ENCODE measurements around the gene CNTLN.
"Not testable (repeated sequence)": the region's sequence is repeated elsewhere in the genome, so short reads cannot be mapped to it uniquely, and the experiment has no call there.

Gene CNTLN

GRCh38 chr9:17402309-17402708 lies 267.5 kb downstream of the CNTLN start:
- H3K36me3 Mint-ChIP-seq: peaks cover 1% of the 10 kb centered on the region
- no peak overlapping the region for H3K27ac Mint-ChIP-seq
- no peaks in the 10 kb centered on the region for H3K4me1 Mint-ChIP-seq
- no peaks in the 10 kb centered on the region for H3K27me3 Mint-ChIP-seq
- H3K4me3 Mint-ChIP-seq: no peak overlapping the region
- H3K9me3 Mint-ChIP-seq: peaks cover 5% of the 10 kb centered on the region

DNA sequence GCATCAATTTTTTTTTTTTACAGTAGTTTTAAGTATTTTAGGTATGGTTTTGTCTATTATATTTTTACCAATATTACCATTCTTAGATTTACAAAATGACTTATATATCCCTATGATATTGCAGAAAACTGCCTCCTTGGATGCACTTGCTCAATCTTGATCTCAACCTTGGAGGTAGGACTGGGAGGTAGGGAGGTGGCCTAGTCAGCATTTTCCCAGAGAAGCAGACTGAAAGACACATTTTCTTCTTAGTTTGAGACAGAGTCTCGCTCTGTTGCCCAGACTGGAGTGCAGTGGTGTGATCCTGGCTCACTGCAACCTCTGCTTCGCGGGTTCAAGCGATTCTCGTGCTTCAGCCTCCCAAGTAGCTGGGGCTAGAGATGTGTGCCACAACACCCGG lies 268.7 kb downstream of the CNTLN start:
- Mint-ChIP-seq H3K36me3 (peaks cover 1% of the 10 kb centered on the region), H3K4me3 (no peak overlapping the region)

DNA sequence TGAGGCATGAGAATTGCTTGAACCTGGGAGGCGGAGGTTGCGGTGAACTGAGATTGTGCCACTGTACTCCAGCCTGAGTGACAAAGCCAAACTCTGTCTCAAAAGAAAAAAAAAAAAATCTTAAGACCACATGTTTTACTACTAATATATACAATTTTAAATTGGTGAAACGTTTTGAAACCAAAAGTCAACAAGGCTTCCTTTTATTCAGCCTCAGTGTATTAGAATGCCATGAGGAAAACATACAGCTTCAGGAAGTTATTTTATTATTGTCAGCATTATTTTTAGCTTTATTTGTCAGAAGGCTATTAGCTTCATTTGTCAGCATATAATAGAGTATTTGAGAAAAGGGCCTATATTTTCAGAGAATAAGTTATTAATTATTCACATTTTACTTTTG lies 280.1 kb downstream of the CNTLN start:
- Mint-ChIP-seq H3K27ac (no peak overlapping the region), H3K36me3 (no peaks in the 10 kb centered on the region), H3K4me1 (no peaks in the 10 kb centered on the region)

More for the DNA sequence above, 268.7 kb downstream of the CNTLN start:
- H3K27me3 Mint-ChIP-seq: no peaks in the 10 kb centered on the region
- H3K27ac Mint-ChIP-seq: no peak overlapping the region
- no peaks in the 10 kb centered on the region for H3K4me1 Mint-ChIP-seq
- peaks cover 5% of the 10 kb centered on the region for H3K9me3 Mint-ChIP-seq

DNA sequence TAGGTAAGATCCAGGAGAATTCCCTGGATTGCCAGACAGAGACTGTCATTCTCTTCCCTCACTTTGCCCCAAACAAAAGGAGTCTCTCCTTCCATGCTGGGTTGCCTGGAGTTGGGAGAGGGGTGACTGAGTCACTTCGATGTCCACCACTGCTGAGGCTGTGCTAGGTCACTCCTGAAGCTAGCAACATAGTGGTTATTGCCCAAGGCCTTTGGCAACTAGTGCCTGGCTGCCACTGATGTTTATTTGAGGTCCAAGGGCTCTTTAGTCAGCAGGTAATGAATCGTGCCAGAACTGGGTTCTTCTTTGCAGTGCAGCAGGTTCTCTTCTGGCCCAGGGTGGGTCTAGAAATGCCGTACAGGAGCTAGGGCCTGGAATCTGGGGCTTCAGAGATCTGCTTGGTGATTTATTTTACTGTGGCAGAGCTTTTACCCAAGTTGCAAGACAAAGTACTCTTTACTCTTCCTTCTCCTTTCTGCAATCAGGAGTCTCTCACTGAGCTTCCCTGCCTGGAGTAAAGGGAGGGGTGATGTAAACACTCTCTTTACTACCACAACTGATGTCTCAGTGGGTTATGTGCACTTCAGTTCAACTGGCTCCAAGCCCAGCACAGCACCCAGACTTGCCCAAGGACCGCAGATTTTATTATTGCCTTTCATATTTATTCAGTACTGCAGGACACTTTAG lies 288.3 kb downstream of the CNTLN start:
- no peaks in the 10 kb centered on the region for H3K9me3 Mint-ChIP-seq
- no peaks in the 10 kb centered on the region for H3K27me3 Mint-ChIP-seq
- no peak overlapping the region for H3K27ac Mint-ChIP-seq
- H3K4me3 Mint-ChIP-seq: no peak overlapping the region
- H3K4me1 Mint-ChIP-seq: no peaks in the 10 kb centered on the region
- no peaks in the 10 kb centered on the region for H3K36me3 Mint-ChIP-seq

More for the DNA sequence above, 280.1 kb downstream of the CNTLN start:
- Mint-ChIP-seq H3K27me3 (no peaks in the 10 kb centered on the region), H3K9me3 (peaks cover 4% of the 10 kb centered on the region), H3K4me3 (no peak overlapping the region)

GRCh38 chr9:17423681-17424011 lies 288.8 kb downstream of the CNTLN start:
- Mint-ChIP-seq H3K4me1 (no peaks in the 10 kb centered on the region), H3K27ac (no peak overlapping the region), H3K4me3 (no peak overlapping the region), H3K9me3 (no peaks in the 10 kb centered on the region), H3K27me3 (no peaks in the 10 kb centered on the region), H3K36me3 (no peaks in the 10 kb centered on the region)

DNA sequence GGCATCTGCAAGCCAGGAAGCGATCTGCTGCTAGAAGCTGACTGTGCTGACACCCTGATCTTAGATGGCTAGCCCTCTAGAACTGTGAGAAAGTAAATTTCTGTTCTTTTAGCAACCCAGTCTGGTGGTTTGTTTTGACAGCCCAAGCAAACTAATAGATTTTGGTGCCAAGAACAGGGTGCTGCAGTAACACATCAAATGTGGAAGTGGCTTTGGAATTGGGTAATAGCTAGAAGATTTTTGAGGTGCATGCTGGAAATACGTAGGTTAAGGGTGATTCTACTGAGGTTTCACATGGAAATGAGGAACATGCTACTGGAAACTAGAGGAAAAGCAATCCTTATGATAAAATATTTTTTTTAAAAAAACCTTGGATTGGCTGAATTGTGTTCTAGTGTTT lies 290.5 kb downstream of the CNTLN start:
- Mint-ChIP-seq H3K27ac (no peak overlapping the region), H3K27me3 (no peaks in the 10 kb centered on the region), H3K4me1 (no peaks in the 10 kb centered on the region), H3K9me3 (no peaks in the 10 kb centered on the region), H3K36me3 (no peaks in the 10 kb centered on the region), H3K4me3 (no peak overlapping the region)

DNA sequence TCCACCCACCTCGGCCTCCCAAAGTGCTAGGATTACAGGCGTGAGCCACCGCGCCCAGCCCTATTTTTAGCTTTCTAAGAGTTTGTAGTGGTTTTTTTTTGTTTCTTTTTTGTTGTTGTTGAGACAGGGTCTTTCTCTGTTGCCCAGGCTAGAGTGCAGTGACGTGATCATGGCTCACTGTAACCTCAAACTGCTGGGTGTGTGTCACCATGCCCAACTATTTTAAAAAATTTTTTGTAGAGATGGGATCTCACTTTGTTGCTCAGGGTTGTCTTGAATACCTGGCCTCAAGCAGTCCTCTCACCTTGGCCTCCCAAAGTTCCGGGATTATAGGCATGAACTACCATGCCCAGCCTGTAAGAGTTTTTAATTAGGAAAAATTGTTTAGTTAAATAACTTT lies 298.7 kb downstream of the CNTLN start:
- H3K36me3 Mint-ChIP-seq: no peaks in the 10 kb centered on the region
- H3K4me3 Mint-ChIP-seq: no peak overlapping the region
- H3K4me1 Mint-ChIP-seq: no peaks in the 10 kb centered on the region
- no peaks in the 10 kb centered on the region for H3K27me3 Mint-ChIP-seq
- no peak overlapping the region for H3K27ac Mint-ChIP-seq
- H3K9me3 Mint-ChIP-seq: peaks cover 7% of the 10 kb centered on the region

DNA sequence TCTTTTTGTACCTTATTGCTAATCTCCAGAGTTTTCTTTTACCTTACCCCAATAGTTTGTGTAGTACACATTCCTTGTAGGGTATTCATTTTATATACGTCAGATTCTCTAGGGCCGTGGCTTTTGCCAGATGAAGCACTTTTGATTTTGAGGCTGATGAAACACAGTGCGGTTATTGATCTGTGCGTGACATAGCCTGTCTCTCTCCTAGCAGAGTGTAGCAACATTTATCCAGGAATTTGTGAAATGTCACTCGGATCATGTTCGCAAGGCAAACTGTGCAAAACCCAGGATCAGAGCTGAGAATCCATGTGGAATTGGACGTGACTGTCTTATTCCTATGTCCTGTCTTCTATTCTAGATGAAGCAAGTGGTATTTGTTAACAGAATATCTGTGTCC lies 302.0 kb downstream of the CNTLN start:
- H3K36me3 Mint-ChIP-seq: no peaks in the 10 kb centered on the region
- H3K4me1 Mint-ChIP-seq: no peaks in the 10 kb centered on the region
- peaks cover 14% of the 10 kb centered on the region for H3K9me3 Mint-ChIP-seq
- no peaks in the 10 kb centered on the region for H3K27me3 Mint-ChIP-seq
- no peak overlapping the region for H3K4me3 Mint-ChIP-seq
- H3K27ac Mint-ChIP-seq: no peak overlapping the region

GRCh38 chr9:17437813-17438212 lies 303.0 kb downstream of the CNTLN start:
- H3K4me1 Mint-ChIP-seq: no peaks in the 10 kb centered on the region
- no peaks in the 10 kb centered on the region for H3K27me3 Mint-ChIP-seq
- no peaks in the 10 kb centered on the region for H3K36me3 Mint-ChIP-seq
- H3K27ac Mint-ChIP-seq: no peak overlapping the region
- H3K9me3 Mint-ChIP-seq: peaks cover 16% of the 10 kb centered on the region
- no peak overlapping the region for H3K4me3 Mint-ChIP-seq

DNA sequence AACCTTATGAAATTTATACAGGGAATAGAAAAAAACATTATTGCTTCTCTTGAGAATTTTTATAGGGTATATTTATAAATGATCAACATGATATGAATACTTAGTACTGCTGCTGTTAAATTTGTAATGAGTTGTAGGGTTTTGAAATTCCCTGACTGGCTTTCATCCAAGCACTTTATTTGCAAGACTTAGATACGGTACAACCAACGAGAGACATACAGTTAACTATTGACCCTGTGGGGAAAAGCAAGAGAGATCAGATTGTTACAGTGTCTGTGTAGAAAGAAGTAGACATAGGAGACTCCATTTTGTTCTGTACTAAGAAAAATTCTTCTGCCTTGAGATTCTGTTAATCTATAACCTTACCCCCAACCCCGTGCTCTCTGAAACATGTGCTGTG lies 310.3 kb downstream of the CNTLN start:
- H3K27ac Mint-ChIP-seq, H3K36me3 Mint-ChIP-seq, H3K4me1 Mint-ChIP-seq, H3K27me3 Mint-ChIP-seq, H3K9me3 Mint-ChIP-seq, H3K4me3 Mint-ChIP-seq: not testable (repeated sequence)

- Mint-ChIP-seq H3K36me3 (no peaks in the 10 kb centered on the region), H3K4me3 (no peak overlapping the region), H3K27me3 (no peaks in the 10 kb centered on the region), H3K4me1 (no peaks in the 10 kb centered on the region), H3K9me3 (no peaks in the 10 kb centered on the region), H3K27ac (no peak overlapping the region)
Measured at GRCh38 chr9:17453751-17454150, 318.9 kb downstream of the CNTLN start.

GRCh38 chr9:17462869-17463464 lies 328.1 kb downstream of the CNTLN start:
- Mint-ChIP-seq H3K36me3 (no peaks in the 10 kb centered on the region), H3K27me3 (no peaks in the 10 kb centered on the region), H3K4me3 (no peak overlapping the region), H3K4me1 (no peaks in the 10 kb centered on the region), H3K9me3 (no peaks in the 10 kb centered on the region), H3K27ac (no peak overlapping the region)

DNA sequence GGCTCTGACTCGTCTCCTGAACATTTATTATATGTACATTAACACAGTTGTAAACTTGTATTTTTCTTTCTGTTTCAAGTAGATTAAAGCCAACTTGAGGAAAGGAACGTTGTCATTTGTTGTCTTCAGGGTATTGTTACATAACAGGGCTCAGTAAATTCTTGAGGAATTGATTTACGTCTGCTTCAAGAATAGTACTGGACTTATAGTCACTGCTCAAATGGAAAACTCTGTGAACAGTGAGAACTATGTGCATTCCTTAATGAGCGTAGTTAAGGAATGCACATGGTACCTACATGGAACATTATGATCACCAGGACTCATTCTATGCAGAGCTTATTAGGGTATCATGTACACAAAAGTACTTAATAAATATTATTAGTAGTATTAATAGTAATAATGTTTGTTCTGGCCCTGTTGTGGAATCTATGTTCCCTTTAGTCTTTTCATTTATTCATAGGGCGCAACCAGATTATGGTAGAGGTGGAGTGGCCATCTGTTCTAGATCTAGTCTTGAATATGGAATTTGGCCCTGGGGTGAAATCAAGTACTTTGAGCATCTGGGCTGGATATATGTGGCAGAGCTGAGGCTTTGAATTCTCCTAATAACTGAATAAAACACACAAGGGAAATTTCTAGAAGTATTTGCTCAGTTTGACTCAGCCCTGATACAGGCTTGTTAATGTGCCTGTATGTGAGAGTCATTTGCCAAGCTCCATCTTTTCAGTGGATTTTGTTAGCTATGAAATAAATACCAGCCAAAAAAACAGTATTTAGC lies 335.4 kb downstream of the CNTLN start:
- no peaks in the 10 kb centered on the region for H3K9me3 Mint-ChIP-seq
- no peak overlapping the region for H3K4me3 Mint-ChIP-seq
- H3K4me1 Mint-ChIP-seq: no peaks in the 10 kb centered on the region
- no peaks in the 10 kb centered on the region for H3K27me3 Mint-ChIP-seq
- H3K36me3 Mint-ChIP-seq: no peaks in the 10 kb centered on the region
- no peak overlapping the region for H3K27ac Mint-ChIP-seq

DNA sequence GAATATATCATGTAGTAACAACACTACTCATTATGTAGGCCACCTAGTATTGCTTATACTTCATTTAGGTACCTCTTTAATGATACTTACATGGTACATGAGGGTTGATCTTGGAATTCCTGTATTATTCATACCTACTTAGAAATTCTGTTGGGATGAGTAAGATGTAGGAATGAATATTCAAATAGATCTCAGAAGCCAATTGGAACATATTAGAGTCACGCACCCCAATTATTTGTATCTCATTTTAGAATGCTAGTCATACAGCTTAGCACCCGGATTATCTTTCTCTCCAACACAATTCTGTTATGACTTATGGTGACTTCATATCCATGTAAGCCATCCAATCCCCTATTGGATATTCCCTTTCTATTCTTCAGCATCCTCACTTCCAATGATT lies 337.3 kb downstream of the CNTLN start:
- Mint-ChIP-seq H3K4me1 (no peaks in the 10 kb centered on the region), H3K36me3 (no peaks in the 10 kb centered on the region), H3K4me3 (no peak overlapping the region), H3K27me3 (no peaks in the 10 kb centered on the region), H3K27ac (no peak overlapping the region), H3K9me3 (no peaks in the 10 kb centered on the region)

DNA sequence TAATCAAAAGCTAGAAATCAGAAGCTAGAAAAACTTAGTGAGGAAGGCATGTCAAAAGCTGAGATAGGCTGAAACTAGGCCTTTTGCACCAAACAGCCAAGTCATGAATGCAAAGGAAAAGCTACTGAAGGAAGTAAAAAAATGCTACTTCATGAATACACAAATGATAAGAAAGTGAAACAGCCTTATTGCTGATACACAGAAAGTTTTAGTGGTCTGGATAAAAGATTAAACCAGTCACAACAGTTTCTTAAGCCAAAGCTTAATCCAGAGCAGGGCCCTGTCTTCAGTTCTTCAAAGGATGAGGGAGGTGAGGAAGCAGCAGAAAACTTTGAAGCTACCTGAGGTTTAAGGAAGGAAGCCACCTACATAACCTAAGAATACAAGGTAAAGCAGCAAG lies 341.6 kb downstream of the CNTLN start:
- Mint-ChIP-seq H3K9me3 (no peaks in the 10 kb centered on the region), H3K36me3 (no peaks in the 10 kb centered on the region), H3K4me1 (no peaks in the 10 kb centered on the region), H3K27me3 (no peaks in the 10 kb centered on the region), H3K27ac (no peak overlapping the region), H3K4me3 (no peak overlapping the region)

DNA sequence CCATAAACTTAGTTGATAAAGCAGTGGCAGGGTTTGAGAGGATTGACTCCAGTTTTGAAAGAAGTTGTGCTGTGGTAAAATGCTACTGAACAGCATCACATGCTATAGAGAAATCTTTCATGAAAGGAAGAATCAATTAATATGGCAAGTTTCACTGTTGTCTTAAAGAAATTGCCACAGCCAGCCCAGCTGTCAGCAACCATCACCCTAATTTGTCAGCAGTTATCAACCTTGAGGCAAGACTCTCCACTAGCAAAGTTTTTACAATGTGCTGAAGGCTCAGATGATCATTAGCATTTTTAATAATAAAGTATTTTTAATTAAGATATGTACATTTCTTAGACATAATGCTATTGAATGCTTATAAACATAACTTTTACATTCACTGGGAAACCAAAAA lies 343.0 kb downstream of the CNTLN start:
- H3K4me3 Mint-ChIP-seq: no peak overlapping the region
- H3K27ac Mint-ChIP-seq: no peak overlapping the region
- H3K27me3 Mint-ChIP-seq: no peaks in the 10 kb centered on the region
- no peaks in the 10 kb centered on the region for H3K36me3 Mint-ChIP-seq
- no peaks in the 10 kb centered on the region for H3K9me3 Mint-ChIP-seq
- H3K4me1 Mint-ChIP-seq: no peaks in the 10 kb centered on the region
